ENCODE results near the gene ZCCHC12.
"Not testable (repeated sequence)": the region's sequence is repeated elsewhere in the genome, so short reads cannot be mapped to it uniquely, and the experiment has no call there.

Gene ZCCHC12

DNA sequence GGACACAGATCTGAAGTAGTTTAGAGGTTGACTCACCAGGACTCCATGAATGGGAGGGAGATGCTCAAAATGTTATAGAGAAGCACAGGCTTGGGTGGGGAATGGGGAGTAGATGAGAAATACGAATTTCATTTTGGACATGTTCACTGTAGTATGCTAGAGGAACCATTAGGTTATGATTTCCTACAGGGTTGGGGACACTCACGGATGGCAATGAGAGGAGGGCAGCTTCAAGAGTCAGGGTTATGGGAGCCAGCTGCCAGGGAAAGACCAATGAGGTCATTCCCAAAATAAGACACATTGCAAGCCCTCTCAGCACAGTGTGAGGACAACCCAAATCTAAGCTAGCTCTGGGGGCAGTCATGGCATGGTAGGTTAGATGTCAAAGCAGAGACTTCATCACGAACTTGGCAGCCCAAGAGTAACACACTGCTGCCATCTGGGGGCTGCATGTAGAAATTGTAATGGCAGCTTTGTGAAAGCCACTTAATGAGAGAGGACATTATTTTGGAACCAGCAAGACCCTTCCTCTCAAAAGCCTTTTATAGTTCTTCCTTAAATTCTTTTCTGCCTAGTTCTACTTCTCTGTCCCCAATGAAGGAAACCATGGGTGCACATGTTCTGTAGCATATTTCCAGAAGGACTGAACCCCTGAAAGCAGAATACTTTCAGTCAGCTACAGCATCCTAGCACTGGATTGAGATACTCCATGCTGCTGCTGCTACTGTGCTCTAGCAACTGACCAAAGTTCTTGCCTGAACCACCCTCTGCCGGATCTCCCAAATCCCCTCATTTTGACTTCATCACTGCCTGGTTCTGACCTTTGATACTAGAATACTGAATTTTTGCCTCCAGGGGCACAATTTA lies 16.2 kb upstream of the ZCCHC12 start:
- TF ChIP-seq, protein P1, sequence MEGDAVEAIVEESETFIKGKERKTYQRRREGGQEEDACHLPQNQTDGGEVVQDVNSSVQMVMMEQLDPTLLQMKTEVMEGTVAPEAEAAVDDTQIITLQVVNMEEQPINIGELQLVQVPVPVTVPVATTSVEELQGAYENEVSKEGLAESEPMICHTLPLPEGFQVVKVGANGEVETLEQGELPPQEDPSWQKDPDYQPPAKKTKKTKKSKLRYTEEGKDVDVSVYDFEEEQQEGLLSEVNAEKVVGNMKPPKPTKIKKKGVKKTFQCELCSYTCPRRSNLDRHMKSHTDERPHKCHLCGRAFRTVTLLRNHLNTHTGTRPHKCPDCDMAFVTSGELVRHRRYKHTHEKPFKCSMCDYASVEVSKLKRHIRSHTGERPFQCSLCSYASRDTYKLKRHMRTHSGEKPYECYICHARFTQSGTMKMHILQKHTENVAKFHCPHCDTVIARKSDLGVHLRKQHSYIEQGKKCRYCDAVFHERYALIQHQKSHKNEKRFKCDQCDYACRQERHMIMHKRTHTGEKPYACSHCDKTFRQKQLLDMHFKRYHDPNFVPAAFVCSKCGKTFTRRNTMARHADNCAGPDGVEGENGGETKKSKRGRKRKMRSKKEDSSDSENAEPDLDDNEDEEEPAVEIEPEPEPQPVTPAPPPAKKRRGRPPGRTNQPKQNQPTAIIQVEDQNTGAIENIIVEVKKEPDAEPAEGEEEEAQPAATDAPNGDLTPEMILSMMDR (IDR thresholded peaks at IDR 0.05; ENCODE audit: insufficient read depth, low read depth, low read length, missing control alignments): peak; percentile 65
- H3K4me3 ChIP-seq (ENCODE audit: low read length): no peak overlapping the region
- peak; percentile 53 for DNase-seq (ENCODE audit: low read depth)

GRCh38 chrX:118817257-118817656 lies 6.4 kb upstream of the ZCCHC12 start:
- DNase-seq (ENCODE audit: low read depth): not testable (repeated sequence)

GRCh38 chrX:118824173-118824730 lies 628 bp downstream of the ZCCHC12 start:
- H3K4me3 ChIP-seq (ENCODE audit: low read length): no peak overlapping the region
- TF ChIP-seq, protein P1 (IDR thresholded peaks at IDR 0.05; ENCODE audit: insufficient read depth, low read depth, low read length, missing control alignments): no peak
- DNase-seq (ENCODE audit: low read depth): no peak

More at GRCh38 chrX:118817257-118817656, 6.4 kb upstream of the ZCCHC12 start:
- H3K4me3 ChIP-seq (ENCODE audit: low read length): not testable (repeated sequence)

- TF ChIP-seq, protein P1 (IDR thresholded peaks at IDR 0.05; ENCODE audit: insufficient read depth, low read depth, low read length, missing control alignments): no peak
- no peak overlapping the region for H3K4me3 ChIP-seq (ENCODE audit: low read length)
- DNase-seq (ENCODE audit: low read depth): no peak
Observed at GRCh38 chrX:118825227-118825626, 1.6 kb downstream of the ZCCHC12 start.

DNA sequence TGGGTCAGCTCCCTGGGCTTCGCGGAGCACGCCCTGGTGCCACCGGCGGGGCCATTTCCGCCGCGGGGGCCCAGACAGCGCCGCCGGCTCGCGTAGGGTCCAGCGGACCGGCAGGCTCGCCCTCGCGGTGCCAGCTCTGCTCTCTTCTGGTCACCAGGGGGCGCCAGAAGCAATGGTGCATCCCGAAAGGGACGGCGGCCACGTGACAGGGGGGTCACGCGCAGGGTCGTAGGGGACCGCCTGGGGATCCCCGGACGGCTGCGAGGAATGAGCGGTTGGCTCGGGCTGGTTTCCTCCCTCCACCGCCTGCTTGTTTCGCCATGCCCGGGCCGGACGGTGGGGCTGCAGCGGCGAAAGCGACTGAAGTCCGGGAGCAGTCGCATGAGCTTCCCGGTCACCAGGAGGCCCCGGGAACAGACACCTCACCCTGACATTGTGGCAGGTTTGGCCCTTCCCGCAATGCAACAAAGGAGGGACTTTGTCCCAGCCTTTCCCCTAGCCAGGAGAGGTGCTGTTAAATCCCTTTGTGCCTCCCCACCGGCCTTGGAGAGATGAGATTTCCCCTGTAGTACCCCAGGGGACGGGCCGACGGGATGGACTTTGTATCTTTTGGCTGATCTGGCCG lies 15.8 kb downstream of the ZCCHC12 start:
- H3K4me3 ChIP-seq (ENCODE audit: low read length): peak overlapping the region; percentile 37
- TF ChIP-seq, protein P1 (IDR thresholded peaks at IDR 0.05; ENCODE audit: insufficient read depth, low read depth, low read length, missing control alignments): peak; percentile 45
- DNase-seq (ENCODE audit: low read depth): peak; percentile 23

GRCh38 chrX:118847676-118848075 lies 24.1 kb downstream of the ZCCHC12 start:
- peak; percentile 43 for DNase-seq (ENCODE audit: low read depth)
- H3K4me3 ChIP-seq (ENCODE audit: low read length): no peak overlapping the region
- TF ChIP-seq, protein P1 (IDR thresholded peaks at IDR 0.05; ENCODE audit: insufficient read depth, low read depth, low read length, missing control alignments): peak; percentile 55

DNA sequence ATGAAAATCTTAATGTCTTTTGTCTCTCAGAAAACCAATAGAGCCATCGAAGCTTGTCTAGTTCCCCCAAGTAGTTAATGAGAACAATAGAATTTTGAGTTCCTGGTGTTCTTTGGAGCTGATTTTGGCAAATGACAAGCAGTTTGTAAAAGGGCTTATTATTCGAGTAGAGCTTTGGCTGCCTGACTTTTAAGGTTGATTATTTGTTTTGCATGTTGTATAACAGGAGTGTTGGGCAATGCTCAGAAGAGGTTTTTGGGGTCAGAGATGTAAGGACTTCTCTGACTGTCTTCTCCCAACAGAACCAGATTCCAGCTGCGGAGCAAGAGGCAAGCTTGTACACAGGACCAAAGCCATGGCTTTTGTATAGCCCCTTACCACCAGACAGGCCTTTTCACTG lies 30.0 kb downstream of the ZCCHC12 start:
- DNase-seq (ENCODE audit: low read depth): no peak
- TF ChIP-seq, protein P1 (IDR thresholded peaks at IDR 0.05; ENCODE audit: insufficient read depth, low read depth, low read length, missing control alignments): no peak
- H3K4me3 ChIP-seq (ENCODE audit: low read length): no peak overlapping the region

All from epithelial cell of esophagus (primary cell).